T-cell (primary cell): ENCODE measurements around the gene TCTN2. TPM values are rescaled to one million over a fixed set of nuclear protein-coding genes. Genes with fewer than 3 reads are reported as not detected.

ENCODE experiments used
- total RNA-seq, 35 experiments: library from RNA in 6 of 35; stranded (reverse) in 6 of 35; fragments of 120-200 nt in 1 of 35; gene quantifications; one replicate each; pipeline versions ENCODE4 v1.2.1 to v1.2.4 and lab custom pipeline; 2013 to 2026

The TCTN2 gene
- total RNA-seq, 5 donors from 2014 or later (not counting 1 experiment from before 2014, with no cell fraction given), result 5.3 to 11.9 (median 6.6) TPM

Other genes starting within 250 kb of the TCTN2 start
- 10 to 100 TPM in 1 of 5 donors, 1 to 10 TPM in 4; 6.0 to 10.2 (median 7.1) TPM for gene RILPL2, start 234.4 kb upstream of the TCTN2 start, total RNA-seq
- gene SNRNP35, start 213.0 kb upstream of the TCTN2 start, total RNA-seq, result 10 to 100 TPM; 32.6 to 46.1 (median 43.2) TPM
- 1 to 10 TPM; 2.8 to 8.9 (median 6.1) TPM for gene RILPL1, start 137.4 kb upstream of the TCTN2 start, total RNA-seq
- gene TMED2, start 86.6 kb upstream of the TCTN2 start, total RNA-seq, result 100 to 1,000 TPM in 3 of 5 donors, 10 to 100 TPM in 2; 86.4 to 129 (median 115) TPM
- 10 to 100 TPM; 28.9 to 45.8 (median 41.8) TPM for gene DDX55, start 69.0 kb upstream of the TCTN2 start, total RNA-seq
- gene EIF2B1, start 37.4 kb upstream of the TCTN2 start, total RNA-seq, result 10 to 100 TPM; 44.7 to 51.8 (median 47.0) TPM
- 10 to 100 TPM; 23.7 to 27.2 (median 24.9) TPM for gene GTF2H3, start 37.3 kb upstream of the TCTN2 start, total RNA-seq
- gene ATP6V0A2, start 41.2 kb downstream of the TCTN2 start, total RNA-seq, result 10 to 100 TPM; 34.9 to 47.2 (median 46.3) TPM
- gene DNAH10, start 91.2 kb downstream of the TCTN2 start, total RNA-seq, result under 1 TPM; 0.08 to 0.32 (median 0.19) TPM